Measurements from ENCODE around the gene LGALS14. TPM values are rescaled to one million over a fixed set of nuclear protein-coding genes. Genes with fewer than 3 reads are reported as not detected.

Gene LGALS14
- total RNA-seq, 1 experiment from 2014 or later = not detected

DNA sequence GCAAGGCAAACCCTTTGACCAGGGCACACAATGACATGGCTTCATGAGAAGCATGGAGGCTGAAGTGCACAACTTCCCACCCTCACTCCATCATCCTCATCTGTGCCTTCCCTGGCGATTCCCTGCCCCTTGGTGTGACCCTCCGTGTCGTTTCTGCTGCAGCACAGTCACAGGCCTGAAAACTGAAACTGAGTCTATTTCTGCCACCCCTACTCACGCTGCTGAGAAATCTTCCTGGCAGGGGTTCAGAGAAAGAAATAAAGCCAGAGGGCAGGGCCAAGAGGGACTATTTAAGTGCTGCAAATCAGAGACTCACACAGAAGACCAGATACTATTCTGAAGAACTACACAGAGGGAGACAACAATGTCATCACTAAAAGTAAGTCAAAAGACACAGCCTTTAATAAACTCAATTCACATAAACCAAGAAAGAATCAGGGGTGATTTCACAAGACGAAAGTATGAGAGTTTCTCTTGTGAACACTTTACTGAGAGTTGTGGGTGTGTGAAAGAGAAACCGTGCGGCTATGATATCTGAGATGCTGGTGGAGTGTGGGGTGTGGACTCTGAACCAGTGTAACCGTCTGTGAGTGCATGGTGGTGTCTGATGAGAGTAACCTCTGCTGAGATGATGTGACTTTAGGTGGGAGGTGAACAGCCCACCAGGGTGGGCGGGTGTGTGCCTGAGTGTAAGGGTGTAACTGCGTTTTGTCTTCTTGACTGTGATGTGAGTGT lies 25.1 kb upstream of the LGALS14 start:
- no TSS peak for BruUV-seq (replicated peaks)
- TF ChIP-seq, protein P1, sequence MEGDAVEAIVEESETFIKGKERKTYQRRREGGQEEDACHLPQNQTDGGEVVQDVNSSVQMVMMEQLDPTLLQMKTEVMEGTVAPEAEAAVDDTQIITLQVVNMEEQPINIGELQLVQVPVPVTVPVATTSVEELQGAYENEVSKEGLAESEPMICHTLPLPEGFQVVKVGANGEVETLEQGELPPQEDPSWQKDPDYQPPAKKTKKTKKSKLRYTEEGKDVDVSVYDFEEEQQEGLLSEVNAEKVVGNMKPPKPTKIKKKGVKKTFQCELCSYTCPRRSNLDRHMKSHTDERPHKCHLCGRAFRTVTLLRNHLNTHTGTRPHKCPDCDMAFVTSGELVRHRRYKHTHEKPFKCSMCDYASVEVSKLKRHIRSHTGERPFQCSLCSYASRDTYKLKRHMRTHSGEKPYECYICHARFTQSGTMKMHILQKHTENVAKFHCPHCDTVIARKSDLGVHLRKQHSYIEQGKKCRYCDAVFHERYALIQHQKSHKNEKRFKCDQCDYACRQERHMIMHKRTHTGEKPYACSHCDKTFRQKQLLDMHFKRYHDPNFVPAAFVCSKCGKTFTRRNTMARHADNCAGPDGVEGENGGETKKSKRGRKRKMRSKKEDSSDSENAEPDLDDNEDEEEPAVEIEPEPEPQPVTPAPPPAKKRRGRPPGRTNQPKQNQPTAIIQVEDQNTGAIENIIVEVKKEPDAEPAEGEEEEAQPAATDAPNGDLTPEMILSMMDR (IDR thresholded peaks at IDR 0.05; ENCODE audit: unreplicated experiment) = no peak
- no peaks in the 10 kb centered on the region for H3K36me3 Mint-ChIP-seq (ENCODE audit: insufficient read depth, unreplicated experiment)
- CTCF ChIA-PET = no interaction called here
- no peak for DNase-seq (ENCODE audit: unreplicated experiment)
- no peaks in the 10 kb centered on the region for H3K9me3 Mint-ChIP-seq (ENCODE audit: unreplicated experiment)
- H3K27me3 Mint-ChIP-seq (ENCODE audit: insufficient read depth, unreplicated experiment) = peaks cover 62% of the 10 kb centered on the region
- intact Hi-C loops (cut with micrococcal nuclease) = no loop called here
- no peak overlapping the region for H3K4me3 Mint-ChIP-seq (ENCODE audit: unreplicated experiment)
- H3K27ac Mint-ChIP-seq (ENCODE audit: low read depth, unreplicated experiment) = no peak overlapping the region
- POLR2A ChIA-PET = no interaction called here
- H3K4me1 Mint-ChIP-seq (ENCODE audit: insufficient read depth, unreplicated experiment) = no peaks in the 10 kb centered on the region

DNA sequence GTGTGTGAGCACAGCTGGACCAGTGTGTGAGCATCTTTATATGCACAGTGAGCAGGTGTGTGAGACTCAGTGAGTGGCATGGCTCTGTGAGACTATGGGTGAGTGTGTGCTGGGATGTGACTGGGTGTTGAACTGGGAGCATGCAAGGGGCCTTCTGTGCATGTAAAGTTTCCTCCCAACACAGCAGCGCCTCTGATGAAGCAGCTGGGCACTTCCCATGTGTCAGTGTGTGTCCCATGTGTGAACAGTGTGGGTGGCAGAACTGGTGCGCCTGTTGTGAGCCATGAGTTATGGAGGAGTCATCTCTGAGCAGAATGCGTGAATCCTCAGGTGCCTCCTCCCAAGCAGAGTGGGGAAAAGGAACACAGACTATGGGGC lies 24.5 kb upstream of the LGALS14 start:
- Mint-ChIP-seq H3K27ac (ENCODE audit: low read depth, unreplicated experiment) (no peak overlapping the region), H3K27me3 (ENCODE audit: insufficient read depth, unreplicated experiment) (peaks cover 66% of the 10 kb centered on the region), H3K4me1 (ENCODE audit: insufficient read depth, unreplicated experiment) (no peaks in the 10 kb centered on the region), H3K36me3 (ENCODE audit: insufficient read depth, unreplicated experiment) (no peaks in the 10 kb centered on the region), H3K9me3 (ENCODE audit: unreplicated experiment) (no peaks in the 10 kb centered on the region), H3K4me3 (ENCODE audit: unreplicated experiment) (no peak overlapping the region)
- CTCF ChIA-PET = no interaction called here
- POLR2A ChIA-PET = no interaction called here
- no peak for DNase-seq (ENCODE audit: unreplicated experiment)
- intact Hi-C loops (cut with micrococcal nuclease) = no loop called here
- TF ChIP-seq, protein P1 (IDR thresholded peaks at IDR 0.05; ENCODE audit: unreplicated experiment) = no peak
- BruUV-seq (replicated peaks) = no TSS peak

DNA sequence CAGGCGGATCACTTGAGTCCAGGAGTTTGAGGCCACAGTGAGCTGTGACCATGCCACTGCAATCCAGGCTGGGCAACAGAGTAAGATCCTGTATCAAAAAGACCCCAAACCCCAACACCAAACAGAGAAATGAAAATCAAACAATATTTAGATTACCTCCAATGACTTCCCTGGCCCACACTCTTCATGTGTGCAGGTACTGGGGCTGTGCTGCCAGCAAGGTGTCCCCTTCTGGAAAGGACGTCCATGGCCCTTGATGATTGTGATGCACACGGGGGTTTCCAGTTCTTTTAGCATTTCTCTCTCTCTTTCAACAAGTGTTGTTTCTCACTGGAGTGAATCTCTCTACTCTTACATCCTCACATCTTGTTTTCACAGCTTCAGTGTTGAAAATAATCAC lies 23.7 kb upstream of the LGALS14 start:
- ChIA-PET POLR2A (no interaction called here), CTCF (no interaction called here)
- intact Hi-C loops (cut with micrococcal nuclease) = no loop called here
- TF ChIP-seq, protein P1 (IDR thresholded peaks at IDR 0.05; ENCODE audit: unreplicated experiment) = no peak
- BruUV-seq (replicated peaks) = no TSS peak
- H3K27me3 Mint-ChIP-seq (ENCODE audit: insufficient read depth, unreplicated experiment) = peaks cover 62% of the 10 kb centered on the region
- H3K36me3 Mint-ChIP-seq (ENCODE audit: insufficient read depth, unreplicated experiment) = no peaks in the 10 kb centered on the region
- no peak overlapping the region for H3K27ac Mint-ChIP-seq (ENCODE audit: low read depth, unreplicated experiment)
- H3K4me3 Mint-ChIP-seq (ENCODE audit: unreplicated experiment) = no peak overlapping the region
- DNase-seq (ENCODE audit: unreplicated experiment) = no peak
- H3K9me3 Mint-ChIP-seq (ENCODE audit: unreplicated experiment) = no peaks in the 10 kb centered on the region
- H3K4me1 Mint-ChIP-seq (ENCODE audit: insufficient read depth, unreplicated experiment) = no peaks in the 10 kb centered on the region

DNA sequence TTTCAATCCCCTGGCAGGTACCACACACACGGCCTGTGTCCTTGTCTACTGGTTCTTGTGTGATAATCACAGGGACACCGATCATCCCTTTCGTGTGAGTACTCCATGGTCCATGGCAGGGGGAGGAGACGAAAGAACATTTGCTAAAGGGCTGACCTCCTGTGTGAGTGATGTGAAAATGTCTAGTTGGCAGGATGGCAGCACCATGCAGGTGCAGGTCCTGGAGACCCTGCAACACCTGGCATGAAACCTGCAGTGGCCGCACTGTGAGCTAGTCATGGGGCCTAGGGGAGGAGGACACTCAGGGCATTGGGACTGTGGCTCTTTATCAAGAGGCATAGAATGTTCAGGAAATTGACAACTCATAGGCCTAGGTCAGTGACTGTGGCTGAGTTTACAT lies 22.9 kb upstream of the LGALS14 start:
- no peak overlapping the region for H3K27ac Mint-ChIP-seq (ENCODE audit: low read depth, unreplicated experiment)
- peaks cover 63% of the 10 kb centered on the region for H3K27me3 Mint-ChIP-seq (ENCODE audit: insufficient read depth, unreplicated experiment)
- no peaks in the 10 kb centered on the region for H3K4me1 Mint-ChIP-seq (ENCODE audit: insufficient read depth, unreplicated experiment)
- TF ChIP-seq, protein P1 (IDR thresholded peaks at IDR 0.05; ENCODE audit: unreplicated experiment) = no peak
- DNase-seq (ENCODE audit: unreplicated experiment) = no peak
- no peak overlapping the region for H3K4me3 Mint-ChIP-seq (ENCODE audit: unreplicated experiment)
- H3K9me3 Mint-ChIP-seq (ENCODE audit: unreplicated experiment) = no peaks in the 10 kb centered on the region
- CTCF ChIA-PET = interaction anchor here (1.3 kb wide), 1 partner anchor 29 kb away, joined by 3 read pairs; no protein-coding TSS in a partner anchor
- no peaks in the 10 kb centered on the region for H3K36me3 Mint-ChIP-seq (ENCODE audit: insufficient read depth, unreplicated experiment)
- POLR2A ChIA-PET = no interaction called here
- intact Hi-C loops (cut with micrococcal nuclease) = no loop called here
- no TSS peak for BruUV-seq (replicated peaks)

All from MCF 10A (cell line).